MCF 10A (cell line): Measurements from ENCODE around the gene CAMKMT. TPM values are rescaled to one million over a fixed set of nuclear protein-coding genes. Genes with fewer than 3 reads are reported as not detected.

Experiments
- BruUV-seq: library from RNA; stranded (reverse); fragments of 400-500 nt; replicated peaks from 2 replicates; lab custom pipeline; 2021; lab: Mats Ljungman, UMichigan
- CTCF ChIA-PET: fragments of 300-600 bp; sonication (Branson Sonifier 250); formaldehyde crosslinking; extraction: SDS; loops from one replicate; lab custom pipeline; 2021; ENCODE audit warnings: antibody characterized with exemption, inconsistent platforms; lab: Yijun Ruan, JAX
- POLR2A ChIA-PET: fragments of 300-600, 350-650 bp; sonication (Branson Sonifier 250); formaldehyde crosslinking; extraction: SDS; loops from one replicate; lab custom pipeline; 2020; ENCODE audit warnings: antibody characterized with exemption, inconsistent platforms; lab: Yijun Ruan, JAX
- DNase-seq: peaks from one replicate; pipeline ENCODE4 v3.0.0-alpha.2; 2018; ENCODE audit not compliant: unreplicated experiment
- H3K27ac Mint-ChIP-seq: one replicate; pipeline ENCODE4 v1.8.0; 2022; ENCODE audit warnings: mild to moderate bottlenecking, low read depth, mixed read lengths; ENCODE audit not compliant: unreplicated experiment
- H3K27me3 Mint-ChIP-seq: one replicate; pipeline ENCODE4 v1.8.0; 2022; ENCODE audit warnings: mixed read lengths; ENCODE audit not compliant: insufficient read depth, unreplicated experiment
- H3K36me3 Mint-ChIP-seq: one replicate; pipeline ENCODE4 v1.8.0; 2022; ENCODE audit warnings: mild to moderate bottlenecking, moderate library complexity, mixed read lengths; ENCODE audit not compliant: insufficient read depth, unreplicated experiment
- H3K4me1 Mint-ChIP-seq: one replicate; pipeline ENCODE4 v1.8.0; 2022; ENCODE audit warnings: mixed read lengths; ENCODE audit not compliant: insufficient read depth, unreplicated experiment
- H3K4me3 Mint-ChIP-seq: one replicate; pipeline ENCODE4 v1.8.0; 2022; ENCODE audit warnings: mild to moderate bottlenecking, moderate library complexity, mixed read lengths; ENCODE audit not compliant: unreplicated experiment
- H3K9me3 Mint-ChIP-seq: one replicate; pipeline ENCODE4 v1.8.0; 2022; ENCODE audit warnings: mixed read lengths; ENCODE audit not compliant: unreplicated experiment
- CTCF ChIP-seq: fragments of 200-600 bp; IDR thresholded peaks from one replicate; pipeline ENCODE4 v1.8.0; 2022; ENCODE audit warnings: antibody characterized with exemption, mild to moderate bottlenecking; ENCODE audit not compliant: unreplicated experiment
- intact Hi-C: fragments of 100-400 bp; cut with micrococcal nuclease; formaldehyde crosslinking; loops from 2 replicates; pipeline ENCODE4 v1.14.1; 2022
- total RNA-seq: library from RNA; stranded (reverse); gene quantifications from 2 replicates; pipeline ENCODE4 v1.2.3, GENCODE V29; 2022

CAMKMT gene
- total RNA-seq, 1 experiment from 2014 or later = 9.9 TPM

DNA sequence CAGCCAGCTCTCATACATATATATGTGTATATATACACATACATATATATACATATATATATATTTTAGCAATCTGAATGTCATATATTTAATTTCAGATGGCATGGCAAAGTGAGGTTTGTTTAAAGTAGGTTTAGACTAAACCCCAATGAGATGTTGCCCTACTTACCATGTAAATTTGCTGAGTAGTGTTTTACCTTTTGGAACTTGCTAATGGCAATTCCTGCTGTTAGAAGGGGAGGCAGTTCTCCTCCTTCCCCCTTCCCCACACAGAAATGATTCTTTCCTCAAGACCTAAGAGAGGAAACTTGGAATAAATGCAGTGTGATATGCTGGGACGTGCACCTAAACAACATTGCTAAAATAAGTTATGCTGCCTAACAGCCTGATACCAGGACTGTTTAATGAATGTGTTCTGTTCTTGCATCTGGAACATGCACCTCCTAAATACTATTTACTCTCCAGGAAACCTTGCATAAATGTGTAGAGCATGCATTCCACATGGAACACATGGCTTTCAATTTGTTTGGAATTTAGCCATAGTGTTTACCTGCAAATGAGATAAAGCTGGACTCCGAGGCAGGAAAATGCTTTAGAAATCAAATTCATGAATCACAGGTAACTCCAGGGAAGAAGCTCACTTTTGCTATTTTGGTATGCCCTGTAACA, 326.8 kb downstream of the CAMKMT start:
- no peak overlapping the region for H3K27ac Mint-ChIP-seq

DNA sequence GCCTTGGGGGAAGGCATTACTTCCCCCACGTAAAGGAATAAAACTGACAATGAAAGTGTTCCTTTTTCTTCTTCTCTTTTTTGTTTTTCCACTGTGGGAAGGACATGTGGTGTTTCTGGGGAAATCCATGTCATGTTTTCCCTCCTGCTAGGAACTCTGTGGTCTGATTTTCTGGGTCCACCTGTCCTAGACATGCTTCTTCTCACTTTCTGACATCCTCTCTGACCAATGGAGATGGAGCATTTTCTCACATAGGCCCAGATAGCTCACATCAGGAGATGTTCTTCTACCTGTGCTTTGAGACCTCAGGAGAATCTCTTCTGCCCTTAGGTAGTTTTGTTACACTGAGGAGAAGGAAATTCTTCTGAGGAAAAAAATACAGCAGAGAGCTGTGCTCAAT, 327.8 kb downstream of the CAMKMT start:
- Mint-ChIP-seq H3K9me3 (no peaks in the 10 kb centered on the region), H3K36me3 (no peaks in the 10 kb centered on the region), H3K4me1 (no peaks in the 10 kb centered on the region), H3K27ac (no peak overlapping the region), H3K4me3 (no peak overlapping the region), H3K27me3 (no peaks in the 10 kb centered on the region)
- BruUV-seq = no TSS peak
- POLR2A ChIA-PET = interaction anchor here (1.7 kb wide), 1 partner anchor 12 kb away, joined by 4 read pairs; no protein-coding TSS in a partner anchor
- no peak for TF ChIP-seq CTCF
- CTCF ChIA-PET = interaction anchor here (0.6 to 1.2 kb wide), 4 partner anchors 14 to 307 kb away, joined by 3 read pairs; no protein-coding TSS in a partner anchor
- DNase-seq = no peak
- intact Hi-C loops = no loop called here

More for the DNA sequence above, 326.8 kb downstream of the CAMKMT start:
- DNase-seq = no peak
- Mint-ChIP-seq H3K4me1 (no peaks in the 10 kb centered on the region), H3K27me3 (no peaks in the 10 kb centered on the region), H3K4me3 (no peak overlapping the region), H3K36me3 (no peaks in the 10 kb centered on the region), H3K9me3 (no peaks in the 10 kb centered on the region)
- ChIA-PET POLR2A (interaction anchor here (1.7 kb wide), 1 partner anchor 11 kb away, joined by 4 read pairs; no protein-coding TSS in a partner anchor), CTCF (interaction anchor here (0.6 kb wide), 1 partner anchor 8 kb away, joined by 3 read pairs; no protein-coding TSS in a partner anchor)
- no TSS peak for BruUV-seq
- TF ChIP-seq CTCF = no peak
- intact Hi-C loops = no loop called here

DNA sequence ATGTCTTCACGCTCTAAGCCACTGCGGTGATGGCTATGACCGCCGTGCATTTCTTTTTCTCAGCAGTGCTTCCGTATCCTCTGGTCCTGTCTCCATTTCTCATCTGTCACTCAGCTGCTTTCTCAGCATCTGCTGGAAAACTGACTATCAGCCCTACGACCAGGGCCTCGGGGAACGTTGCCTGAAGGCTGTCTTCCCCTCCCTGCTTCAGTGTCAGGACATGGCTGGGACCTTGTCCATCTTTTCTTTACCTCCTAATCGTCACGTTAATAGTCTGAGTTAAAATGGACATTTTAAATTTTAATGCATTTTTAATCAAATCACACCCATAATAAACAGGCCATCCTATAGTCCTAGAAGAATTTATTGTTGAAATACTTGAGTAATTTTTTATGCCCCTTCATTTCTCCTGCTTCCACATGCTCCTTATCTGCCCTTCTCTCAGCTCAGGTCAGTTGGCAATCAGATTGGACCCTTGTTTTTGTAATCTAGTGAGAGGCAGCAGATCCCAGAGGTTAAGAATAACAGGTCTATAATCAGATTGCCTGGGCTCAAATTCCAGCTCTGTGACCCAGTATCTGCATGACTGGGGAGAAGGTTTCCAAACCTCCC, 329.5 kb downstream of the CAMKMT start:
- Mint-ChIP-seq H3K36me3 (no peaks in the 10 kb centered on the region), H3K9me3 (no peaks in the 10 kb centered on the region), H3K4me3 (no peak overlapping the region), H3K27ac (no peak overlapping the region), H3K27me3 (no peaks in the 10 kb centered on the region), H3K4me1 (no peaks in the 10 kb centered on the region)
- ChIA-PET CTCF (interaction anchor here (0.8 to 0.9 kb wide), 2 partner anchors 9 to 264 kb away, joined by 4 read pairs; no protein-coding TSS in a partner anchor), POLR2A (no interaction called here)
- intact Hi-C loops = no loop called here
- DNase-seq = no peak
- no TSS peak for BruUV-seq
- no peak for TF ChIP-seq CTCF

GRCh38 chr2:44692821-44693220, 331.1 kb downstream of the CAMKMT start:
- peak; percentile 3 for DNase-seq
- intact Hi-C loops = no loop called here
- H3K27me3 Mint-ChIP-seq = no peaks in the 10 kb centered on the region
- H3K4me1 Mint-ChIP-seq = no peaks in the 10 kb centered on the region
- no peak overlapping the region for H3K27ac Mint-ChIP-seq
- ChIA-PET CTCF (interaction anchor here (0.8 kb wide), 1 partner anchor 262 kb away, joined by 3 read pairs; no protein-coding TSS in a partner anchor), POLR2A (no interaction called here)
- no peaks in the 10 kb centered on the region for H3K36me3 Mint-ChIP-seq
- no peak for TF ChIP-seq CTCF
- H3K4me3 Mint-ChIP-seq = no peak overlapping the region
- H3K9me3 Mint-ChIP-seq = no peaks in the 10 kb centered on the region
- no TSS peak for BruUV-seq
